ENCODE data around the gene CLCN1. TPM values are rescaled to one million over a fixed set of nuclear protein-coding genes. Genes with fewer than 3 reads are reported as not detected.

The CLCN1 gene
- total and polyA plus RNA-seq, 10 of the 15 experiments (the other 5 are each of a cell fraction or from before 2014, with no cell fraction given): 0.30 TPM; not detected in 9

DNA sequence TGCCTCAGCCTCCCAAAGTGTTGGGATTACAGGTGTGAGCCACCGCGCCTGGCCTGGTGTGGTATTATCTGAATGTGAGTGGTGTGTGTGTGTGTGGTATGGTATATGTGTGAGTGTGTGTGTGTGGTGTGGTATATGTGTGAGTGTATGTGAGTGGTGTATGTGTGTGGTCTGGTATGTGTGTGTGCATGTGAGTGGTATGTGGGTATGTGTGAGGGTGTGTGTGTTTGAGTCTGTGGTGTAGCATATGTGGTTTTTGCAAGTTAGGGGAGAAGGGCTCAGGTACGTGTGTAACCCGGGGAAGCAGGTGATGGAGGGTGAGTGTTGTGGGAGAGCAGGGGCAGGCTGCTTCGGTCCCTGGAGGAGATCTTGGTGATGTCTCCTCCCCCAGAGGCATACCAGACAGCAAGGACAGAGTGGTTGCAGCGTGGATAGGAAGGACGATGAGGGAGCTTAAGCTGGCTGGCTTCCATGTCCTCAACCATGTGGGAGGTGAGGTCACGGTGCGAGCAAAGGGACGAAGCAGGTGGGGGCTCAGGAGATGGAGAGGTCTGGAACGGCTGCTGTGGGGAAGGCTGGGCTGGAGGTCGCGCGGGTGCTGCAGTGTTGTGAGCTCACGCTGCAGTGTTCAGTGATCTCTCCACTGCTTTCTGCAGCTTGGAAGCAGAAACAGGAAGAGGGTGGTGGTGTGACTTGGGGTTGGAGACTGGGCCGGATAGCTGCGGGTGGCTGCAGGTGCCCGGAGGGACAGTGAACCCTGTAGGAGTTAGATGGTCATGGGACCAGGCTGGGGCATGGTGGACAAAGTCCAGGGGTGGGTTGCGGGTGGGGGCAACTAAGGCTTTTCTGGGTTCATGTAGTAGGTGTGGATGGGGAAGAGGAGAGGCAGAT lies 70.2 kb downstream of the CLCN1 start (continued):
- TF ChIP-seq, protein P1, sequence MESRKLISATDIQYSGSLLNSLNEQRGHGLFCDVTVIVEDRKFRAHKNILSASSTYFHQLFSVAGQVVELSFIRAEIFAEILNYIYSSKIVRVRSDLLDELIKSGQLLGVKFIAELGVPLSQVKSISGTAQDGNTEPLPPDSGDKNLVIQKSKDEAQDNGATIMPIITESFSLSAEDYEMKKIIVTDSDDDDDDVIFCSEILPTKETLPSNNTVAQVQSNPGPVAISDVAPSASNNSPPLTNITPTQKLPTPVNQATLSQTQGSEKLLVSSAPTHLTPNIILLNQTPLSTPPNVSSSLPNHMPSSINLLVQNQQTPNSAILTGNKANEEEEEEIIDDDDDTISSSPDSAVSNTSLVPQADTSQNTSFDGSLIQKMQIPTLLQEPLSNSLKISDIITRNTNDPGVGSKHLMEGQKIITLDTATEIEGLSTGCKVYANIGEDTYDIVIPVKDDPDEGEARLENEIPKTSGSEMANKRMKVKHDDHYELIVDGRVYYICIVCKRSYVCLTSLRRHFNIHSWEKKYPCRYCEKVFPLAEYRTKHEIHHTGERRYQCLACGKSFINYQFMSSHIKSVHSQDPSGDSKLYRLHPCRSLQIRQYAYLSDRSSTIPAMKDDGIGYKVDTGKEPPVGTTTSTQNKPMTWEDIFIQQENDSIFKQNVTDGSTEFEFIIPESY (IDR thresholded peaks at IDR 0.05): peak; percentile 37; the same call in 1 of the 2 replicates
- TF ChIP-seq MEF2B (IDR thresholded peaks at IDR 0.05; ENCODE audit: partially characterized antibody, poor library complexity, severe bottlenecking) (peak; percentile 14), ATF7 (IDR thresholded peaks at IDR 0.05; ENCODE audit: low read depth) (peak; percentile 48; the same call in 1 of the 2 replicates), BACH1 (IDR thresholded peaks at IDR 0.05; ENCODE audit: borderline replicate concordance) (no peak; the same call in 1 of the 2 replicates), POLR2A (IDR thresholded peaks at IDR 0.05; ENCODE audit: low read depth, low read length) (peak; percentile 36; the same call in 1 of the 2 replicates), HDGF (IDR thresholded peaks at IDR 0.05) (peak; percentile 97), MTA2 (IDR thresholded peaks at IDR 0.05; ENCODE audit: low read depth) (peak; percentile 44; the same call in 1 of the 2 replicates), IKZF1 (conservative IDR thresholded peaks at IDR 0.05) (peak; percentile 46; the same call in 1 of the 2 replicates)

DNA sequence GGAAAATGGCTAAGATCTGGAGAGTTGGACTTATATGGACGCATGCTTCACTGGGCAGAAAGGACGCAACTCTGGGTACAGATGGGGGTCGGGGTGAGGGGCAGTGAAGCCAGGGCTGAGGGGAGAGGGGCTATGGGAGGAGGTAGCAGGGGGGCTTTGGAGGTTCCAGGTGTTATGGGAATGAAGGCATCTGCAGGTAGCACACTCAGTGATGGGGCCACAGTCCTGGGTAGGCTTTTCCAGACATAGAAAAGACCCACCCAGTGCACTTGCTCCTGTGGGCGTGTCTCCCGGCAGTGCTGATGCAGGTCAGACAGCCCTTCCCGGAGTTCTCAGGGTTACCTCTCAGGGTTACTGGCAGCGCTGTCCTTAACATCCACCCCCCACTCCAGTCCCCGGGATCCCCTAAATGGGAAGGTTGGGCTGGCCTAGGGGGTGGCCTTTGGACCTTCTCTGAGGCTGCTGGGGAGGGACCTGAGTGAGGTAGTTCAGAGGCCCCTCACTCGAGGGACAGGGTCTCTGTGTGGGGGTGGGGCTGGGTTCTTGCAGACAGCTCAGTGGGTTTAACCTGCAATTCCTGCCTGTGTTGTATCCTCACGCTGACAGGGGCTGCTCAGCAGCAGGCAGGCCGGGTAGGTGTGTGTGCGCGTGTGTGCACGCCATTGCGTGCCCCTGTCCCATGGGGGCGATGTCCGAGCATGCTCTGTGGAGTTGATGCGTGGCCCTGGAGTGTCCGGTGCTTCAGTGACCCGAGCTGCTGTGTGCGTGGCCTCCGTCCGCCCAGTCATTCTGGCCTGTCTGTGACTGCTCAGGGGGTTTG lies 71.5 kb downstream of the CLCN1 start:
- Histone ChIP-seq H3K4me3 (no peak overlapping the region), H3K27me3 (replicated peaks in 1 of 2; ENCODE audit: control insufficient read depth in 2 of 2, insufficient read depth in 2 of 2, low read length in 1 of 2) (no peaks in the 10 kb centered on the region), H3K4me2 (ENCODE audit: control insufficient read depth, insufficient read depth) (no peak overlapping the region), H3K9me3 (replicated peaks; ENCODE audit: control insufficient read depth, insufficient read depth, low read length) (no peaks in the 10 kb centered on the region), H3K36me3 (ENCODE audit: control insufficient read depth in 2 of 2, insufficient read depth in 2 of 2, low read length in 1 of 2) (peaks cover 7 to 33% of the 10 kb centered on the region in 2 experiments; a peak in 3 of 4 replicates), H3K79me2 (ENCODE audit: control insufficient read depth, insufficient read depth, low read length) (peaks cover 28% of the 10 kb centered on the region), H4K20me1 (ENCODE audit: control insufficient read depth, insufficient read depth) (no peaks in the 10 kb centered on the region; the same call in 1 of the 2 replicates), H3K9ac (ENCODE audit: control insufficient read depth, insufficient read depth, low read length) (no peak overlapping the region), H2AFZ (ENCODE audit: control insufficient read depth, low read depth, low read length) (no peak overlapping the region), H3K27ac (ENCODE audit: control insufficient read depth, insufficient read depth) (no peak overlapping the region), H3K4me1 (ENCODE audit: control insufficient read depth, insufficient read depth, low read length) (peaks cover 13% of the 10 kb centered on the region)
- DNase-seq (ENCODE audit: low read depth, low spot score) (no peak), FAIRE-seq (no peak), ATAC-seq (no peak)
- POLR2A ChIA-PET: no interaction called here
- SMC1A ChIA-PET (ENCODE audit: uncharacterized antibody, unreplicated experiment): no interaction called here
- CTCF ChIA-PET: interaction anchor here (1.1 kb wide), 1 partner anchor 740 kb away, joined by 3 read pairs; no protein-coding TSS in a partner anchor
- in situ Hi-C loops (cut with MboI) (no loop called here), intact Hi-C loops (cut with micrococcal nuclease; ENCODE audit: unreplicated experiment) (no loop called here)
- RAD21 ChIA-PET (ENCODE audit: unreplicated experiment): no interaction called here
- 95% methylated on average over 22 of the region's 23 CpGs for WGBS (ENCODE audit: insufficient coverage, insufficient replicate concordance, low lambda C conversion rate, missing lambda C conversion rate)
- no TSS peak for BruUV-seq (replicated peaks)
- TF ChIP-seq POLR2AphosphoS5 (IDR thresholded peaks at IDR 0.05; ENCODE audit: low read length): peak; percentile 54
- TF ChIP-seq, protein P2, sequence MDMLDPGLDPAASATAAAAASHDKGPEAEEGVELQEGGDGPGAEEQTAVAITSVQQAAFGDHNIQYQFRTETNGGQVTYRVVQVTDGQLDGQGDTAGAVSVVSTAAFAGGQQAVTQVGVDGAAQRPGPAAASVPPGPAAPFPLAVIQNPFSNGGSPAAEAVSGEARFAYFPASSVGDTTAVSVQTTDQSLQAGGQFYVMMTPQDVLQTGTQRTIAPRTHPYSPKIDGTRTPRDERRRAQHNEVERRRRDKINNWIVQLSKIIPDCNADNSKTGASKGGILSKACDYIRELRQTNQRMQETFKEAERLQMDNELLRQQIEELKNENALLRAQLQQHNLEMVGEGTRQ (IDR thresholded peaks at IDR 0.05; ENCODE audit: borderline replicate concordance, low read depth, low read length): no peak
- TF ChIP-seq, protein P3, sequence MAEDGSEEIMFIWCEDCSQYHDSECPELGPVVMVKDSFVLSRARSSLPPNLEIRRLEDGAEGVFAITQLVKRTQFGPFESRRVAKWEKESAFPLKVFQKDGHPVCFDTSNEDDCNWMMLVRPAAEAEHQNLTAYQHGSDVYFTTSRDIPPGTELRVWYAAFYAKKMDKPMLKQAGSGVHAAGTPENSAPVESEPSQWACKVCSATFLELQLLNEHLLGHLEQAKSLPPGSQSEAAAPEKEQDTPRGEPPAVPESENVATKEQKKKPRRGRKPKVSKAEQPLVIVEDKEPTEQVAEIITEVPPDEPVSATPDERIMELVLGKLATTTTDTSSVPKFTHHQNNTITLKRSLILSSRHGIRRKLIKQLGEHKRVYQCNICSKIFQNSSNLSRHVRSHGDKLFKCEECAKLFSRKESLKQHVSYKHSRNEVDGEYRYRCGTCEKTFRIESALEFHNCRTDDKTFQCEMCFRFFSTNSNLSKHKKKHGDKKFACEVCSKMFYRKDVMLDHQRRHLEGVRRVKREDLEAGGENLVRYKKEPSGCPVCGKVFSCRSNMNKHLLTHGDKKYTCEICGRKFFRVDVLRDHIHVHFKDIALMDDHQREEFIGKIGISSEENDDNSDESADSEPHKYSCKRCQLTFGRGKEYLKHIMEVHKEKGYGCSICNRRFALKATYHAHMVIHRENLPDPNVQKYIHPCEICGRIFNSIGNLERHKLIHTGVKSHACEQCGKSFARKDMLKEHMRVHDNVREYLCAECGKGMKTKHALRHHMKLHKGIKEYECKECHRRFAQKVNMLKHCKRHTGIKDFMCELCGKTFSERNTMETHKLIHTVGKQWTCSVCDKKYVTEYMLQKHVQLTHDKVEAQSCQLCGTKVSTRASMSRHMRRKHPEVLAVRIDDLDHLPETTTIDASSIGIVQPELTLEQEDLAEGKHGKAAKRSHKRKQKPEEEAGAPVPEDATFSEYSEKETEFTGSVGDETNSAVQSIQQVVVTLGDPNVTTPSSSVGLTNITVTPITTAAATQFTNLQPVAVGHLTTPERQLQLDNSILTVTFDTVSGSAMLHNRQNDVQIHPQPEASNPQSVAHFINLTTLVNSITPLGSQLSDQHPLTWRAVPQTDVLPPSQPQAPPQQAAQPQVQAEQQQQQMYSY (CRISPR knock-in tag; IDR thresholded peaks at IDR 0.05): no peak
- peak; percentile 60 for TF ChIP-seq POLR2A (IDR thresholded peaks at IDR 0.05; ENCODE audit: low read depth, low read length)
- no peak for TF ChIP-seq BACH1 (IDR thresholded peaks at IDR 0.05; ENCODE audit: borderline replicate concordance)
